OCI-LY7 (cell line): Measurements from ENCODE around the gene TMEM63A. TPM values are rescaled to one million over a fixed set of nuclear protein-coding genes. Genes with fewer than 3 reads are reported as not detected.
"Not testable (repeated sequence)": the region's sequence is repeated elsewhere in the genome, so short reads cannot be mapped to it uniquely, and the experiment has no call there.

ENCODE experiments used
- BruUV-seq: library from RNA; stranded (reverse); fragments of 400-500 nt; replicated peaks from 2 replicates; lab custom pipeline; 2021; lab: Mats Ljungman, UMichigan
- CTCF ChIA-PET: fragments of 300-600 bp; sonication (Branson Sonifier 250); formaldehyde crosslinking; loops from one replicate; lab custom pipeline; 2022; ENCODE audit warnings: antibody characterized with exemption; ENCODE audit not compliant: unreplicated experiment; lab: Charles Lee
- POLR2A ChIA-PET: fragments of 300-600 bp; sonication (Branson Sonifier 250); formaldehyde crosslinking; loops from one replicate; lab custom pipeline; 2022; ENCODE audit warnings: antibody characterized with exemption; lab: Charles Lee
- DNase-seq: peaks from one replicate; pipeline ENCODE4 v3.0.0-alpha.2; 2015; ENCODE audit warnings: low spot score
- H2AFZ ChIP-seq: fragments of 200-600 bp; sonication (generic), shearing (Covaris generic); 2 replicates; pipeline ENCODE4 v1.6.1; 2014; ENCODE audit warnings: mild to moderate bottlenecking, antibody characterized with exemption, low read length, moderate library complexity
- H3K27ac ChIP-seq: fragments of 200-600 bp; sonication (generic); 2 replicates; pipeline ENCODE4 v1.5.1; 2014; ENCODE audit warnings: mixed run types, low read depth, mild to moderate bottlenecking, moderate library complexity, low read length, inconsistent platforms; ENCODE audit not compliant: poor library complexity, severe bottlenecking
- H3K36me3 ChIP-seq: fragments of 200-600 bp; sonication (generic); 2 replicates; pipeline ENCODE4 v1.6.1; 2014; ENCODE audit warnings: mild to moderate bottlenecking, antibody characterized with exemption, low read length, moderate library complexity, mixed read lengths; ENCODE audit not compliant: insufficient read depth
- H3K4me1 ChIP-seq: fragments of 200-600 bp; sonication (generic); 2 replicates; pipeline ENCODE4 v1.5.1; 2014; ENCODE audit warnings: mild to moderate bottlenecking, low read length; ENCODE audit not compliant: insufficient read depth, poor library complexity, severe bottlenecking
- H3K4me2 ChIP-seq: fragments of 200-600 bp; sonication (generic); 2 replicates; pipeline ENCODE4 v1.6.1; 2014; ENCODE audit warnings: mild to moderate bottlenecking, low read length
- H3K4me3 ChIP-seq: fragments of 200-600 bp; sonication (generic); 2 replicates; pipeline ENCODE4 v1.5.1; 2014; ENCODE audit warnings: mild to moderate bottlenecking, low read depth, low read length; ENCODE audit not compliant: poor library complexity, severe bottlenecking
- H3K79me2 ChIP-seq: fragments of 200-600 bp; sonication (generic); 2 replicates; pipeline ENCODE4 v1.6.1; 2016; ENCODE audit warnings: low read depth, mild to moderate bottlenecking, low read length, moderate library complexity, mixed read lengths; ENCODE audit not compliant: insufficient read depth
- H3K9me2 ChIP-seq: fragments of 200-600 bp; sonication (generic); 2 replicates; pipeline ENCODE4 v1.6.1; 2016; ENCODE audit warnings: mild to moderate bottlenecking, low read length, mixed read lengths; ENCODE audit not compliant: insufficient read depth
- H3K9me3 ChIP-seq: fragments of 200-600 bp; sonication (generic); 2 replicates; pipeline ENCODE4 v1.6.1; 2014; ENCODE audit warnings: mild to moderate bottlenecking, mixed run types, low read length, mixed read lengths
- H4K20me1 ChIP-seq: fragments of 200-600 bp; sonication (generic); 2 replicates; pipeline ENCODE4 v1.6.1; 2014; ENCODE audit warnings: mild to moderate bottlenecking, antibody characterized with exemption, low read length, moderate library complexity, mixed read lengths; ENCODE audit not compliant: insufficient read depth
- EZH2phosphoT487 ChIP-seq: fragments of 200-600 bp; sonication (generic); IDR thresholded peaks from 2 replicates; pipeline ENCODE4 v1.6.1; 2018; ENCODE audit warnings: low read depth, borderline replicate concordance, mild to moderate bottlenecking, mixed run types, antibody characterized with exemption, low read length, moderate library complexity, mixed read lengths
- intact Hi-C: fragments of 100-400 bp; cut with micrococcal nuclease; formaldehyde crosslinking; loops from one replicate; pipeline ENCODE4 v1.10.0; 2022; ENCODE audit not compliant: unreplicated experiment
- total RNA-seq, 2 experiments: library from RNA; depleted of rRNA in 1 of 2; stranded (reverse); fragments of >200 nt in 1 of 2; shearing (Covaris generic) in 1 of 2; gene quantifications; 2 replicates each; pipeline ENCODE4 v1.2.3, GENCODE V29; 2014 to 2022
- TF ChIP-seq, protein P1 (sequence below): fragments of 200-600 bp; sonication (generic); conservative IDR thresholded peaks from 2 replicates; pipeline ENCODE4 v1.5.1; 2014; ENCODE audit warnings: mild to moderate bottlenecking, antibody characterized with exemption, low read length, moderate library complexity, mixed read lengths

Gene TMEM63A
- total RNA-seq, 2 experiments from 2014 or later: 21.0 to 46.5 TPM

GRCh38 chr1:225840713-225841112, 41.5 kb downstream of the TMEM63A start:
- no peaks in the 10 kb centered on the region for H3K9me3 ChIP-seq
- no peak overlapping the region for H3K27ac ChIP-seq
- H4K20me1 ChIP-seq: no peaks in the 10 kb centered on the region
- POLR2A ChIA-PET: interaction anchor here (0.9 to 1.6 kb wide), 3 partner anchors 27 to 181 kb away, joined by 3 to 4 read pairs (median 3); no protein-coding TSS in a partner anchor
- H3K9me2 ChIP-seq: no peaks in the 10 kb centered on the region
- intact Hi-C loops: no loop called here
- no peak overlapping the region for H2AFZ ChIP-seq
- BruUV-seq: no TSS peak
- peaks cover 2% of the 10 kb centered on the region for H3K4me1 ChIP-seq
- CTCF ChIA-PET: interaction anchor here (1.3 kb wide), 1 partner anchor 15 kb away, joined by 3 read pairs; no protein-coding TSS in a partner anchor
- no peaks in the 10 kb centered on the region for H3K36me3 ChIP-seq
- H3K4me2 ChIP-seq: no peak overlapping the region
- no peaks in the 10 kb centered on the region for H3K79me2 ChIP-seq
- no peak overlapping the region for H3K4me3 ChIP-seq
- no peak for DNase-seq
- TF ChIP-seq, protein P1, sequence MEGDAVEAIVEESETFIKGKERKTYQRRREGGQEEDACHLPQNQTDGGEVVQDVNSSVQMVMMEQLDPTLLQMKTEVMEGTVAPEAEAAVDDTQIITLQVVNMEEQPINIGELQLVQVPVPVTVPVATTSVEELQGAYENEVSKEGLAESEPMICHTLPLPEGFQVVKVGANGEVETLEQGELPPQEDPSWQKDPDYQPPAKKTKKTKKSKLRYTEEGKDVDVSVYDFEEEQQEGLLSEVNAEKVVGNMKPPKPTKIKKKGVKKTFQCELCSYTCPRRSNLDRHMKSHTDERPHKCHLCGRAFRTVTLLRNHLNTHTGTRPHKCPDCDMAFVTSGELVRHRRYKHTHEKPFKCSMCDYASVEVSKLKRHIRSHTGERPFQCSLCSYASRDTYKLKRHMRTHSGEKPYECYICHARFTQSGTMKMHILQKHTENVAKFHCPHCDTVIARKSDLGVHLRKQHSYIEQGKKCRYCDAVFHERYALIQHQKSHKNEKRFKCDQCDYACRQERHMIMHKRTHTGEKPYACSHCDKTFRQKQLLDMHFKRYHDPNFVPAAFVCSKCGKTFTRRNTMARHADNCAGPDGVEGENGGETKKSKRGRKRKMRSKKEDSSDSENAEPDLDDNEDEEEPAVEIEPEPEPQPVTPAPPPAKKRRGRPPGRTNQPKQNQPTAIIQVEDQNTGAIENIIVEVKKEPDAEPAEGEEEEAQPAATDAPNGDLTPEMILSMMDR: no peak

GRCh38 chr1:225840223-225840610, 42.0 kb downstream of the TMEM63A start:
- H3K9me3 ChIP-seq: no peaks in the 10 kb centered on the region
- BruUV-seq: no TSS peak
- H3K4me2 ChIP-seq: no peak overlapping the region
- H4K20me1 ChIP-seq: no peaks in the 10 kb centered on the region
- no peaks in the 10 kb centered on the region for H3K36me3 ChIP-seq
- H3K79me2 ChIP-seq: no peaks in the 10 kb centered on the region
- ChIA-PET POLR2A (interaction anchor here (0.9 to 1.6 kb wide), 3 partner anchors 26 to 181 kb away, joined by 3 to 4 read pairs (median 3); no protein-coding TSS in a partner anchor), CTCF (interaction anchor here (1.3 kb wide), 1 partner anchor 14 kb away, joined by 3 read pairs; no protein-coding TSS in a partner anchor)
- H3K27ac ChIP-seq: no peak overlapping the region
- intact Hi-C loops: no loop called here
- no peaks in the 10 kb centered on the region for H3K4me1 ChIP-seq
- TF ChIP-seq, protein P1: no peak
- TF ChIP-seq EZH2phosphoT487: no peak
- no peak overlapping the region for H2AFZ ChIP-seq
- H3K4me3 ChIP-seq: no peak overlapping the region
- no peak for DNase-seq
- H3K9me2 ChIP-seq: no peaks in the 10 kb centered on the region

DNA sequence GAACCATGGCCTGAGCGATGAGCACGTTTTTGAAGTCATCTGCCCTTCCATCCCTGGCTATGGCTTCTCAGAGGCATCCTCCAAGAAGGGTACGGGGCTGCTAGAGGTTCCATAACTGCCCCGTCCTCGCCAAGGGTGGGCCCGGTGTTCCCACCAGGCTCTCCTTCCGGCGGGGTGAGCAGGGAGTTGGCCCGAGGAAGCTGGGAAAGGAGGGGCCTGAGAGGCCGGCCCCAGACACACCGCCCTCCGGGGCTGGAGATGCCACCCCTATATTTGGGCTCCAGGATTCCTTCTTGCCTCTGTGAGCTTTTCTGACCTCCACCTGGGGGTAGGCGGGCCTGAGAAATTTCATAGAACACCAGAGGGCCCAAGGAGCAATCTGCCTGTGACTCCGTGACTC, 43.4 kb downstream of the TMEM63A start:
- BruUV-seq: no TSS peak
- TF ChIP-seq, protein P1: no peak
- TF ChIP-seq EZH2phosphoT487: no peak
- Histone ChIP-seq H3K9me2 (no peaks in the 10 kb centered on the region), H3K36me3 (no peaks in the 10 kb centered on the region), H3K4me1 (no peaks in the 10 kb centered on the region), H3K27ac (no peak overlapping the region), H2AFZ (no peak overlapping the region), H3K4me2 (no peak overlapping the region), H4K20me1 (no peaks in the 10 kb centered on the region), H3K79me2 (no peaks in the 10 kb centered on the region), H3K9me3 (no peaks in the 10 kb centered on the region), H3K4me3 (no peak overlapping the region)
- ChIA-PET CTCF (no interaction called here), POLR2A (no interaction called here)
- DNase-seq: no peak
- intact Hi-C loops: no loop called here

DNA sequence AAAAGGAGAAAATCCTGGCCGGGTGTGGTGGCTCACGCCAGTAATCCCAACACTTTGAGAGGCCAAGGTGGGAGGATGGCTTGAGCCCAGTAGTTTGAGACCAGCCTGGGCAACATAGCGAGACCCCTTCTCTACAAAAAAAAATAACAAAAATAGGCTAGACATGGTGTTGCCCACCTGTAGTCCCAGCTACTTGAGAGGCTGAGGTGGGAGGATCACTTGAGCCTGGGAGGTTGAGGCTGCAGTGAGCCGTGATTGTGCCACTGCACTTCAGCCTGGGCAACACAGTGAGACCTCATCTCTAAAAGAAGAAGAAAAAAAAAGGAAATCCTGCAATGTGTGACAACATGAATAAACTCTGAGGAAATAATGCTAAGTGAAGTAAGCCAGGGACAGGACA, 45.9 kb downstream of the TMEM63A start:
- H3K4me1 ChIP-seq, H3K9me2 ChIP-seq, H2AFZ ChIP-seq, DNase-seq, H4K20me1 ChIP-seq, H3K4me3 ChIP-seq, intact Hi-C loops, H3K36me3 ChIP-seq, H3K79me2 ChIP-seq, H3K9me3 ChIP-seq, H3K4me2 ChIP-seq, H3K27ac ChIP-seq, CTCF ChIA-PET, POLR2A ChIA-PET, BruUV-seq: not testable (repeated sequence)
